Gastrocnemius medialis (tissue), 4 donors: ENCODE measurements around the gene ANTXR1. TPM values are rescaled to one million over a fixed set of nuclear protein-coding genes. Genes with fewer than 3 reads are reported as not detected.

Source experiments
- ATAC-seq, 2 donors: fragments of 150-250 bp; one replicate each; pipeline ENCODE4 v1.9.1; 2016
- DNase-seq, 2 donors: peaks; one replicate each; pipeline ENCODE4 v3.0.0-alpha.2; 2019
- H3K27ac ChIP-seq, 4 donors: fragments of 200-600 bp; sonication (generic); 1 replicate in 1 of 4; 2 replicates in 3 of 4; pipeline ENCODE4 v1.5.1; 2016 to 2018; ENCODE audit warnings: mild to moderate bottlenecking in 2 of 4, moderate library complexity in 1 of 4
- H3K27me3 ChIP-seq, 3 donors: fragments of 200-600 bp; sonication (generic) in 2 of 3; 1 replicate in 1 of 3; 2 replicates in 2 of 3; pipeline versions ENCODE4 v1.5.1 to v1.6.0; 2016 to 2019; ENCODE audit warnings: mild to moderate bottlenecking in 1 of 3, moderate library complexity in 1 of 3
- H3K36me3 ChIP-seq, 2 donors: fragments of 200-600 bp; sonication (generic) in 1 of 2; one replicate each; pipeline ENCODE4 v1.5.1; 2017 to 2018
- H3K4me1 ChIP-seq, 2 donors: fragments of 200-600 bp; sonication (generic) in 1 of 2; one replicate each; pipeline ENCODE4 v1.5.1; 2016 to 2017; ENCODE audit warnings: mild to moderate bottlenecking in 2 of 2
- H3K4me3 ChIP-seq, 4 donors: fragments of 200-600 bp; sonication (generic) in 3 of 4; 1 replicate in 1 of 4; 2 replicates in 3 of 4; pipeline ENCODE4 v1.5.1; 2016 to 2019; ENCODE audit warnings: mild to moderate bottlenecking in 2 of 4
- H3K9me3 ChIP-seq, 3 donors: fragments of 200-600 bp; sonication (generic) in 2 of 3; 1 replicate in 1 of 3; 2 replicates in 2 of 3; pipeline ENCODE4 v1.5.1; 2016 to 2019
- CTCF ChIP-seq, 5 experiments: fragments of 450-650 bp in 3 of 5; fragments of 200-600 bp in 2 of 5; sonication (generic) in 2 of 5; IDR thresholded peaks in 4 of 5; conservative IDR thresholded peaks in 1 of 5; 1 replicate in 4 of 5; 2 replicates in 1 of 5; pipeline ENCODE4 v1.5.1; 2016 to 2019; ENCODE audit warnings: antibody characterized with exemption in 5 of 5, mild to moderate bottlenecking in 3 of 5, moderate library complexity in 3 of 5
- POLR2A ChIP-seq, 2 donors: fragments of 450-650 bp; IDR thresholded peaks; one replicate each; pipeline ENCODE4 v1.6.1; 2017; ENCODE audit warnings: antibody characterized with exemption in 2 of 2, mild to moderate bottlenecking in 2 of 2, moderate library complexity in 2 of 2
- in situ Hi-C, 4 donors: fragments of 200-750 bp; cut with MboI; loops; one replicate each; pipeline versions ENCODE4 v1.15.0 to v1.8.0; 2017; ENCODE audit warnings: low sequenced_read_pairs in 4 of 4
- intact Hi-C: fragments of 100-400 bp; cut with DNase I; formaldehyde crosslinking; loops from one replicate; pipeline ENCODE4 v1.15.1; 2023; ENCODE audit warnings: low total_unique reads
- total RNA-seq, 4 donors: library from RNA; depleted of rRNA; stranded (reverse); fragments of >200 nt; gene quantifications; one replicate each; pipeline versions ENCODE4 v1.1.0 to v1.2.3, GENCODE V29; 2016

The ANTXR1 gene
- total RNA-seq, 4 donors from 2014 or later: 8.0 to 13.6 (median 9.7) TPM

GRCh38 chr2:69279931-69280681 is 267.1 kb downstream of the ANTXR1 start:
- TF ChIP-seq CTCF (IDR thresholded peaks at IDR 0.05 in 4 of 5, conservative IDR thresholded peaks at IDR 0.05 in 1 of 5): no peak
- no peak for TF ChIP-seq POLR2A (IDR thresholded peaks at IDR 0.05)
- H3K27me3 ChIP-seq: no peaks in the 10 kb centered on the region
- H3K4me1 ChIP-seq: no peaks in the 10 kb centered on the region

GRCh38 chr2:69280796-69281412 is 267.9 kb downstream of the ANTXR1 start:
- intact Hi-C loops: no loop called here
- DNase-seq: no peak
- no peak for TF ChIP-seq CTCF (IDR thresholded peaks at IDR 0.05 in 4 of 5, conservative IDR thresholded peaks at IDR 0.05 in 1 of 5)
- TF ChIP-seq POLR2A (IDR thresholded peaks at IDR 0.05): no peak
- Histone ChIP-seq H3K36me3 (no peaks in the 10 kb centered on the region), H3K9me3 (no peaks in the 10 kb centered on the region), H3K4me1 (no peaks in the 10 kb centered on the region), H3K27me3 (no peaks in the 10 kb centered on the region), H3K27ac (no peak overlapping the region), H3K4me3 (no peak overlapping the region)
- ATAC-seq: no peak
- in situ Hi-C loops: no loop called here

More at GRCh38 chr2:69279931-69280681, 267.1 kb downstream of the ANTXR1 start:
- H3K4me3 ChIP-seq: no peak overlapping the region
- intact Hi-C loops (no loop called here), in situ Hi-C loops (no loop called here)
- no peak for ATAC-seq
- no peak overlapping the region for H3K27ac ChIP-seq
- DNase-seq: no peak
- H3K9me3 ChIP-seq: no peaks in the 10 kb centered on the region
- no peaks in the 10 kb centered on the region for H3K36me3 ChIP-seq

- in situ Hi-C loops: no loop called here
Measured at GRCh38 chr2:69285379-69285894, 272.5 kb downstream of the ANTXR1 start.

GRCh38 chr2:69287544-69287943 is 274.6 kb downstream of the ANTXR1 start:
- H3K27ac ChIP-seq: no peak overlapping the region
- no peaks in the 10 kb centered on the region for H3K27me3 ChIP-seq
- no peak for DNase-seq
- H3K36me3 ChIP-seq: no peaks in the 10 kb centered on the region
- no peak for TF ChIP-seq POLR2A (IDR thresholded peaks at IDR 0.05)
- no peak for TF ChIP-seq CTCF (IDR thresholded peaks at IDR 0.05 in 4 of 5, conservative IDR thresholded peaks at IDR 0.05 in 1 of 5)
- no peak overlapping the region for H3K4me3 ChIP-seq
- in situ Hi-C loops: no loop called here
- intact Hi-C loops: no loop called here
- peaks cover 0 to 4% of the 10 kb centered on the region in 2 donors for H3K4me1 ChIP-seq
- ATAC-seq: no peak
- no peaks in the 10 kb centered on the region for H3K9me3 ChIP-seq

More at GRCh38 chr2:69285379-69285894, 272.5 kb downstream of the ANTXR1 start:
- intact Hi-C loops: no loop called here
- H3K4me1 ChIP-seq: no peaks in the 10 kb centered on the region
- no peak for DNase-seq
- no peaks in the 10 kb centered on the region for H3K9me3 ChIP-seq
- no peaks in the 10 kb centered on the region for H3K27me3 ChIP-seq
- TF ChIP-seq CTCF (IDR thresholded peaks at IDR 0.05 in 4 of 5, conservative IDR thresholded peaks at IDR 0.05 in 1 of 5) (no peak), POLR2A (IDR thresholded peaks at IDR 0.05) (no peak)
- no peak overlapping the region for H3K4me3 ChIP-seq
- no peak for ATAC-seq
- no peaks in the 10 kb centered on the region for H3K36me3 ChIP-seq
- no peak overlapping the region for H3K27ac ChIP-seq
